ENCODE results near the gene ZNHIT3. TPM values are rescaled to one million over a fixed set of nuclear protein-coding genes. Genes with fewer than 3 reads are reported as not detected.
A peak's percentile ranks its signal among the peaks of the same experiment; 100 is the strongest.

ZNHIT3 gene
- total and polyA plus RNA-seq, 2 of the 13 experiments (the other 11 are each of a cell fraction or from before 2014, with no cell fraction given) = 66.6 to 77.4 TPM

DNA sequence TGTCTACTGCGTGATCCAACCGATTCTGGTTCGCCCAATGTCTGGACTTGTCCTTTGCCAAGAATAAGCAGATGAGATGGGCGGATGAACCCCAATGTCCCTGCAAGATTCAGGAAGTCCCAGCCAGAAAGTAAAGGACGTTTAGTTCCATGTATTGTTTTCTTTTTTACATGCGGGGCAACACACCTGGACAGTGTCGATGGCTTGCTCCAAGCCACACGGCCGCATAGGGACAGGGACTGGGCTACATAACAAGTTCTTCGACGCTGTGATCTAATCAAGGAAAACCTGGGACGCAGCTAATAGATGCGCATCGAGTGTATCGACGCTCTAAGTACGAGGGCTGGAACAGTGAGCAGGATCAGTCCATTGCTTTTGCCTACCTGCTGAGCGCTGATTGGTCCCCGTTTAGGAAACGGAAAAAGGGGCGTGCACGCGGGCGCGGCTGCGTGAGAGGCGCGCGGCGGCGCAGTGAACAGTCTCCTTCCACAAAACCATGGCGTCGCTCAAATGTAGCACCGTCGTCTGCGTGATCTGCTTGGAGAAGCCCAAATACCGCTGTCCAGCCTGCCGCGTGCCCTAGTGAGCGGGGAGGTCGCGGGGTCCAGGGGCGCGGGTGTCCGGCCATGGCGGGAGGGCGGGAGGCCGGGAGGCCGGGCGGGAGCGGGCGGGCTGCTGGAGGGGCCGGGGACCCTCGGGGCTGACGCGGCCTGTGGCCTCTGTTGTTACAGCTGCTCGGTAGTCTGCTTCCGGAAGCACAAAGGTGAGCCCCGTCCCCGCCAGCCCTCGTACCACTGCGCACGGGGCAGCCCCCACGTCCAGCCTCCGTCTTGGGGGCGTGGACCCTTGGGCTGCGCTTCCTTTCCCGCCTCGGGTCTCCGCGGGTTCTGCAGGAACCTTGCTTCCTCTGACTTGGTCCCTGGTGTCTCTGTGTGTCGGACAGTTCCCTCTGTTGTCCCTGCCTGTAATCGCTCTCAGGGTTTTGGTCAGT, at the start of gene ZNHIT3 (continued):
- peak; percentile 56; the same call in 1 of the 2 replicates for TF ChIP-seq ARID5B (CRISPR knock-in tag; IDR thresholded peaks at IDR 0.05)
- TF ChIP-seq ZNF431 (CRISPR knock-in tag; IDR thresholded peaks at IDR 0.05; ENCODE audit: borderline replicate concordance, low read depth) = no peak
- no peak; the same call in 1 of the 2 replicates for TF ChIP-seq ZNF205 (CRISPR knock-in tag; IDR thresholded peaks at IDR 0.05)
- TF ChIP-seq NKX3-1 (CRISPR knock-in tag; IDR thresholded peaks at IDR 0.05) = no peak
- no peak for TF ChIP-seq ZNF382 (CRISPR knock-in tag; IDR thresholded peaks at IDR 0.05; ENCODE audit: borderline replicate concordance)
- no peak; the same call in 1 of the 2 replicates for TF ChIP-seq MEIS2 (CRISPR knock-in tag; IDR thresholded peaks at IDR 0.05)
- no peak for TF ChIP-seq ZFP62 (CRISPR knock-in tag; IDR thresholded peaks at IDR 0.05)
- no peak for TF ChIP-seq RELA (CRISPR knock-in tag; IDR thresholded peaks at IDR 0.05)
- TF ChIP-seq CBX1 (IDR thresholded peaks at IDR 0.05; ENCODE audit: low read depth) = no peak
- TF ChIP-seq ZBED4 (CRISPR knock-in tag; IDR thresholded peaks at IDR 0.05; ENCODE audit: borderline replicate concordance) = no peak
- no peak for TF ChIP-seq KLF13 (CRISPR knock-in tag; IDR thresholded peaks at IDR 0.05)
- no peak for TF ChIP-seq FLYWCH1 (CRISPR knock-in tag; IDR thresholded peaks at IDR 0.05)
- no peak for TF ChIP-seq ZNF703 (CRISPR knock-in tag; IDR thresholded peaks at IDR 0.05; ENCODE audit: borderline replicate concordance)
- no peak for TF ChIP-seq ZNF660 (CRISPR knock-in tag; IDR thresholded peaks at IDR 0.05; ENCODE audit: borderline replicate concordance, low read depth)
- TF ChIP-seq ZNF432 (CRISPR knock-in tag; IDR thresholded peaks at IDR 0.05; ENCODE audit: borderline replicate concordance) = no peak
- TF ChIP-seq, protein P1, sequence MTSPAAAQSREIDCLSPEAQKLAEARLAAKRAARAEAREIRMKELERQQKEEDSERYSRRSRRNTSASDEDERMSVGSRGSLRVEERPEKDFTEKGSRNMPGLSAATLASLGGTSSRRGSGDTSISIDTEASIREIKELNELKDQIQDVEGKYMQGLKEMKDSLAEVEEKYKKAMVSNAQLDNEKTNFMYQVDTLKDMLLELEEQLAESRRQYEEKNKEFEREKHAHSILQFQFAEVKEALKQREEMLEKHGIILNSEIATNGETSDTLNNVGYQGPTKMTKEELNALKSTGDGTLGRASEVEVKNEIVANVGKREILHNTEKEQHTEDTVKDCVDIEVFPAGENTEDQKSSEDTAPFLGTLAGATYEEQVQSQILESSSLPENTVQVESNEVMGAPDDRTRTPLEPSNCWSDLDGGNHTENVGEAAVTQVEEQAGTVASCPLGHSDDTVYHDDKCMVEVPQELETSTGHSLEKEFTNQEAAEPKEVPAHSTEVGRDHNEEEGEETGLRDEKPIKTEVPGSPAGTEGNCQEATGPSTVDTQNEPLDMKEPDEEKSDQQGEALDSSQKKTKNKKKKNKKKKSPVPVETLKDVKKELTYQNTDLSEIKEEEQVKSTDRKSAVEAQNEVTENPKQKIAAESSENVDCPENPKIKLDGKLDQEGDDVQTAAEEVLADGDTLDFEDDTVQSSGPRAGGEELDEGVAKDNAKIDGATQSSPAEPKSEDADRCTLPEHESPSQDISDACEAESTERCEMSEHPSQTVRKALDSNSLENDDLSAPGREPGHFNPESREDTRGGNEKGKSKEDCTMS (CRISPR knock-in tag; conservative IDR thresholded peaks at IDR 0.05) = no peak
- TF ChIP-seq ARNTL (CRISPR knock-in tag; IDR thresholded peaks at IDR 0.05) = 0 out of 2 replicates have a peak, but pooled peaks have one; percentile 36
- no peak for TF ChIP-seq YEATS4 (CRISPR knock-in tag; IDR thresholded peaks at IDR 0.05; ENCODE audit: borderline replicate concordance)
